GM10248 (cell line): Measurements from ENCODE around the gene FIGNL1.
A peak's percentile ranks its signal among the peaks of the same experiment; 100 is the strongest.

Experiments used
- CTCF ChIA-PET: fragments of 300-600 bp; sonication (Branson Sonifier 250); formaldehyde crosslinking; extraction: SDS; loops from one replicate; lab custom pipeline; 2021; ENCODE audit warnings: antibody characterized with exemption; lab: Yijun Ruan, JAX
- POLR2A ChIA-PET: fragments of 350-650 bp; sonication (Branson Sonifier 250); formaldehyde crosslinking; extraction: SDS; loops from one replicate; lab custom pipeline; 2020; ENCODE audit warnings: antibody characterized with exemption; lab: Yijun Ruan, JAX
- DNase-seq: peaks from one replicate; pipeline ENCODE4 v3.0.0; 2012; ENCODE audit errors: extremely low spot score
- CTCF ChIP-seq: IDR thresholded peaks from 2 replicates; pipeline ENCODE4 v1.5.1; 2012; ENCODE audit warnings: mild to moderate bottlenecking, low read depth; ENCODE audit errors: extremely low read depth, missing control alignments, control extremely low read depth

FIGNL1 gene

DNA sequence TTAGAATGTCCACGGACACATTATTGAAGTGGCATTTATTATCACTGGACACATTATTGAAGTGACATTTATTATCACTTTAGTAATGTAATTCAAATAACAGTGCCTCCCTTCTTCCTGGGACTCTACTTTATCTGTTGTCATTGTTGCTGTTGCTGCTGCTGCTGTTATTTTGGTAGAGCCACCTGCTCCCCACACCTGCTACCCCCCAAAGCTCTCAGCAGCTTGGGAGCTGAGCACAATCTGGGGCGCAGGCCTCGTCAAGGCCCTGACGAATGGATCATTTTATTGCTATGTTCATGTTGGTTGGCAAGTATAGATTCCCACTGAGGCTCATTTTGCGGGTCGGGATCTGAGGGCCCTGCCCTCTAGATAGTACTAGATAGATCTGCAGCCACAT lies 24.8 kb downstream of the FIGNL1 start:
- DNase-seq: no peak
- ChIA-PET POLR2A (no interaction called here), CTCF (interaction anchor here (1.4 to 6.5 kb wide), 3 partner anchors 8 to 22 kb away, joined by 3 to 61 read pairs (median 3); no protein-coding TSS in a partner anchor)
- no peak for TF ChIP-seq CTCF

GRCh38 chr7:50423860-50424259 lies 26.3 kb downstream of the FIGNL1 start:
- no peak for DNase-seq
- ChIA-PET CTCF (interaction anchor here (0.9 to 1.4 kb wide), 3 partner anchors 9 to 281 kb away, joined by 3 to 5 read pairs (median 3); no protein-coding TSS in a partner anchor), POLR2A (no interaction called here)
- TF ChIP-seq CTCF: no peak

DNA sequence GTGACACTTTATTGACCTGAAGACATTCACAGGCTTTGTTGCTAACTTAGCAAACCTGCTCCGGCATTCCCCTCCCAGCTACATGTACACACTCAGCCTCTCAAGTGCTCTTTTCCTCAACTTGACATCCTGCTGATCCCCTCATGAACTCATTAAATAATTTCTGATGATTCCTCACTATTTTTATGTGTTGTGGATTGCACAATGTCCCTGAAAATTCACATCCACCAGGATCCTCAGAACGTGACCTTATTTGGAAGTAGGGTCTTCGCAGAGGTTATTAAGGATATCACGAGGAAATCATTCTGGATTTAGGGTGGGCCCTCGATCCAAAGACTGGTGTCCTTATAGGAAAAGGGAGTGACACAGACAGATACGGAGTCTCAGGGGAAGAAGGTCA lies 27.3 kb downstream of the FIGNL1 start:
- ChIA-PET POLR2A (no interaction called here), CTCF (interaction anchor here (1.1 to 9.9 kb wide), 4 partner anchors 10 to 236 kb away, joined by 3 to 99 read pairs (median 8); no protein-coding TSS in a partner anchor)
- DNase-seq: no peak
- no peak for TF ChIP-seq CTCF

GRCh38 chr7:50421043-50421442 lies 29.1 kb downstream of the FIGNL1 start:
- no peak for DNase-seq
- POLR2A ChIA-PET: no interaction called here
- CTCF ChIA-PET: interaction anchor here (1.0 to 9.9 kb wide), 13 partner anchors 7 to 278 kb away, joined by 3 to 99 read pairs (median 6); no protein-coding TSS in a partner anchor
- no peak for TF ChIP-seq CTCF

DNA sequence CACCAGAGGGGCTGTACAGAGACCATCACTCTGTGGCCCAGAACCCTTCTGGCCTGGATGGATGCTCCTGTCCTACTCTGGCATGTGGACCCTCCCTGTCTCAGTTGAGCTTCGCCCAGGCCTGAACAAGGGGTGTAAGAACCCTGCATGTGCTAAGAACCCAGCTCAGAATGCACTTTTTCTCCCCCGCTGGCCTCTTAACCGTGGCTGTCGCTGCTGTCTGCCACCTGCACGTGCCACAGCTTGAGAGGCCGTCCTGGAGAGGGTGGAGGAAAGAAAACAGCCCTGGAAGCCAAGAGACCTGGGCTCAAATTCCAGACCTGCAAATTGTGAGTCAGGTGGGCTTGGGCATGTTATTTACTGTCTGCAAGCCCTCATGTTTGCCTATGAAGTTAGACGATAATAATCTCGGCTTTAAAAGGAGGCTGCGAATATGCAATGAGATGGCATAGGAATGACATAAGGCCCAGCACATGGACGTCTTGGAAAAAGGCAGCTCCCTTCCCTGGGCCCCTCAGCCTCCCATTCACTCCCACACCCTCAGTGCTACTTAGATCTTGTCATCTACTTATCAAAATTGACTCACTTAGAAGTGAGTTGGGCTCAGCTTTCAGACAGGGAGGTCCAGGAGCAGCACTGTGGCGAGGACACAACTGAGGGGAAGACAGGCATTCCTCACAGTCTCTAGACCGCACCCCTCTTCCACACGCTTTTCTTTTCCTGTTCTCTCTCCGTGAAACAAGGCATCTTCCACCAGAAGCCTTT lies 31.4 kb downstream of the FIGNL1 start:
- CTCF ChIA-PET: interaction anchor here (0.8 to 9.9 kb wide), 55 partner anchors 9 to 350 kb away, joined by 3 to 99 read pairs (median 5); partner anchors contain the start of gene ZPBP
- POLR2A ChIA-PET: no interaction called here
- no peak for DNase-seq
- TF ChIP-seq CTCF: no peak

- DNase-seq: peak; percentile 75
- TF ChIP-seq CTCF: peak; percentile 97
- ChIA-PET POLR2A (no interaction called here), CTCF (interaction anchor here (0.6 to 9.9 kb wide), 64 partner anchors 10 to 350 kb away, joined by 3 to 99 read pairs (median 5); partner anchors contain the start of gene ZPBP)
These were observed 32.0 kb downstream of the FIGNL1 start for GRCh38 chr7:50418086-50418515.
